OCI-LY3 (cell line): ENCODE measurements around the gene EFNA5.

Experiments
- CTCF ChIP-seq: fragments of 200-600, 300-600 bp; sonication (generic); IDR thresholded peaks from 2 replicates; pipeline ENCODE4 v1.5.1; 2014; ENCODE audit warnings: antibody characterized with exemption, low read length, low read depth
- EZH2phosphoT487 ChIP-seq: fragments of 200-600 bp; shearing (Covaris generic); IDR thresholded peaks from 2 replicates; pipeline ENCODE4 v1.6.1; 2018; ENCODE audit warnings: antibody characterized with exemption, mixed run types, low read depth

GRCh38 chr5:107380654-107381053 is 290.1 kb downstream of the EFNA5 start:
- no peak for TF ChIP-seq CTCF
- TF ChIP-seq EZH2phosphoT487, result no peak
